Mucosa of descending colon (tissue), 3 donors: ENCODE measurements around the gene GREM2. TPM values are rescaled to one million over a fixed set of nuclear protein-coding genes. Genes with fewer than 3 reads are reported as not detected.

Experiments used
- ATAC-seq: fragments of 200-7000 bp; cut with Tn5 transposase; one replicate; pipeline ENCODE4 v1.9.1; 2020; ENCODE audit warnings: mild to moderate bottlenecking, moderate library complexity
- DNase-seq, 3 donors: peaks; one replicate each; pipeline ENCODE4 v3.0.0-alpha.2; 2020
- H3K36me3 ChIP-seq: fragments of 200-600 bp; one replicate; pipeline ENCODE4 v1.8.0; 2021; ENCODE audit warnings: low read depth, mild to moderate bottlenecking
- H3K4me1 ChIP-seq: fragments of 200-600 bp; one replicate; pipeline ENCODE4 v1.8.0; 2021; ENCODE audit warnings: low read depth, mild to moderate bottlenecking
- H3K4me3 ChIP-seq: fragments of 200-600 bp; one replicate; pipeline ENCODE4 v1.8.0; 2021; ENCODE audit warnings: mild to moderate bottlenecking
- H3K9me3 ChIP-seq: fragments of 200-600 bp; one replicate; pipeline ENCODE4 v1.8.0; 2021; ENCODE audit warnings: mild to moderate bottlenecking
- CTCF ChIP-seq: fragments of 200-600 bp; IDR thresholded peaks from one replicate; pipeline ENCODE4 v1.8.0; 2022; ENCODE audit warnings: antibody characterized with exemption, mild to moderate bottlenecking
- intact Hi-C, 2 donors: fragments of 100-400 bp; cut with DNase I in 1 of 2; cut with micrococcal nuclease in 1 of 2; formaldehyde crosslinking; loops; one replicate each; pipeline versions ENCODE4 v1.11.0 to v1.11.1; 2022; cut with DNase I, micrococcal nuclease
- total RNA-seq, 3 donors: library from RNA; stranded (reverse); fragmentation: NEBNext Ultra II Directional in 2 of 3; extraction: Animal tissue kit (Norgen Biotek cat#: 25700) in 2 of 3; gene quantifications; one replicate each; pipeline versions ENCODE4 v1.2.1 to v1.2.4, GENCODE V29; 2021 to 2023
- donor health status: DM: no; HTN: no; CAD: no; lungs with moderate emphysema.
- donor health status: DM: no; HTN: no; CAD: no.
- donor health status: DM: no; HTN: yes; CAD: no.

GREM2 gene
- total RNA-seq, 3 donors from 2014 or later, result 5.1 to 25.5 (median 6.0) TPM

- H3K4me3 ChIP-seq, result no peak overlapping the region
- TF ChIP-seq CTCF, result no peak
- intact Hi-C loops, result no loop called here
- H3K36me3 ChIP-seq, result no peaks in the 10 kb centered on the region
- DNase-seq, result no peak
- ATAC-seq, result no peak
- H3K9me3 ChIP-seq, result no peaks in the 10 kb centered on the region
- no peaks in the 10 kb centered on the region for H3K4me1 ChIP-seq
Observed at GRCh38 chr1:240562111-240562590, 49.8 kb downstream of the GREM2 start.

- Histone ChIP-seq H3K4me3 (no peak overlapping the region), H3K36me3 (no peaks in the 10 kb centered on the region), H3K4me1 (no peaks in the 10 kb centered on the region), H3K9me3 (no peaks in the 10 kb centered on the region)
- DNase-seq (no peak), ATAC-seq (no peak)
- intact Hi-C loops, result no loop called here
- TF ChIP-seq CTCF, result no peak
Observed at GRCh38 chr1:240559781-240560180, 52.2 kb downstream of the GREM2 start.

GRCh38 chr1:240555524-240555923, 56.4 kb downstream of the GREM2 start:
- intact Hi-C loops, result no loop called here
- Histone ChIP-seq H3K36me3 (no peaks in the 10 kb centered on the region), H3K9me3 (no peaks in the 10 kb centered on the region), H3K4me3 (no peak overlapping the region), H3K4me1 (no peaks in the 10 kb centered on the region)
- TF ChIP-seq CTCF, result no peak
- ATAC-seq, result no peak
- DNase-seq, result no peak

- H3K9me3 ChIP-seq, result no peaks in the 10 kb centered on the region
- no peak for TF ChIP-seq CTCF
- no peaks in the 10 kb centered on the region for H3K4me1 ChIP-seq
- no peaks in the 10 kb centered on the region for H3K36me3 ChIP-seq
- DNase-seq (no peak), ATAC-seq (no peak)
- intact Hi-C loops, result no loop called here
- H3K4me3 ChIP-seq, result no peak overlapping the region
Observed at GRCh38 chr1:240553351-240553750, 58.6 kb downstream of the GREM2 start.

GRCh38 chr1:240539769-240540414, 72.1 kb downstream of the GREM2 start:
- DNase-seq, result no peak
- Histone ChIP-seq H3K4me1 (no peaks in the 10 kb centered on the region), H3K36me3 (no peaks in the 10 kb centered on the region), H3K9me3 (no peaks in the 10 kb centered on the region), H3K4me3 (no peak overlapping the region)
- ATAC-seq, result no peak
- intact Hi-C loops, result no loop called here
- no peak for TF ChIP-seq CTCF
